Left hindlimb (tissue), 1 donor: ENCODE data around the gene DYSF.

Experiments
- DNase-seq: peaks from one replicate; pipeline ENCODE4 v3.0.0-alpha.2; 2018

DYSF gene

GRCh38 chr2:71696381-71696780 lies 243.0 kb downstream of the DYSF start:
- peak; percentile 56 for DNase-seq

GRCh38 chr2:71697106-71698004 lies 244.0 kb downstream of the DYSF start:
- no peak for DNase-seq

GRCh38 chr2:71699428-71699827 lies 246.1 kb downstream of the DYSF start:
- no peak for DNase-seq

- peak; percentile 36 for DNase-seq
These were observed 246.8 kb downstream of the DYSF start for GRCh38 chr2:71700041-71700657.

GRCh38 chr2:71700658-71701397 lies 247.5 kb downstream of the DYSF start:
- peak; percentile 92 for DNase-seq

- DNase-seq: peak; percentile 26
These were observed 249.0 kb downstream of the DYSF start for GRCh38 chr2:71702071-71702970.

- peak; percentile 20 for DNase-seq
These were observed 249.9 kb downstream of the DYSF start for GRCh38 chr2:71702971-71703898.

GRCh38 chr2:71704131-71704561 lies 250.8 kb downstream of the DYSF start:
- DNase-seq: peak; percentile 17

- DNase-seq: peak; percentile 24
These were observed 251.3 kb downstream of the DYSF start for GRCh38 chr2:71704688-71705087.

- DNase-seq: peak; percentile 8
These were observed 252.0 kb downstream of the DYSF start for GRCh38 chr2:71705171-71705960.

- no peak for DNase-seq
These were observed 252.8 kb downstream of the DYSF start for GRCh38 chr2:71706121-71706520.

GRCh38 chr2:71706836-71707235 lies 253.5 kb downstream of the DYSF start:
- no peak for DNase-seq

GRCh38 chr2:71710367-71711132 lies 257.2 kb downstream of the DYSF start:
- peak; percentile 38 for DNase-seq

- DNase-seq: peak; percentile 35
These were observed 257.9 kb downstream of the DYSF start for GRCh38 chr2:71711133-71711855.

- peak; percentile 10 for DNase-seq
These were observed 258.9 kb downstream of the DYSF start for GRCh38 chr2:71712158-71712818.

GRCh38 chr2:71713581-71714580 lies 260.5 kb downstream of the DYSF start:
- DNase-seq: peak; percentile 28
